Pancreas (tissue), 10 donors: ENCODE data around the gene UGT1A9. TPM values are rescaled to one million over a fixed set of nuclear protein-coding genes. Genes with fewer than 3 reads are reported as not detected.
A peak's percentile ranks its signal among the peaks of the same experiment; 100 is the strongest.

ENCODE experiments used
- ATAC-seq, 4 donors: fragments of 200-7000 bp; cut with Tn5 transposase; one replicate each; pipeline versions ENCODE4 v1.8.0 to v1.9.1; 2020; ENCODE audit warnings: mild to moderate bottlenecking in 4 of 4, moderate library complexity in 4 of 4
- DNase-seq, 6 donors: peaks; one replicate each; pipeline ENCODE4 v3.0.0-alpha.2; 2020
- FAIRE-seq: peaks from 2 replicates; lab custom pipeline; 2012; peaks lifted over from hg19 to GRCh38; lab: Jason Lieb, UNC
- H3K27ac ChIP-seq, 4 donors: fragments of 200-600 bp; sonication (generic); 1 replicate in 3 of 4; 2 replicates in 1 of 4; pipeline versions ENCODE4 v1.5.0 to v1.8.0; 2020
- H3K27me3 ChIP-seq, 4 donors: fragments of 200-600 bp; one replicate each; pipeline ENCODE4 v1.8.0; 2021
- H3K36me3 ChIP-seq, 3 donors: fragments of 200-600 bp; sonication (generic) in 1 of 3; one replicate each; pipeline versions ENCODE4 v1.5.0 to v1.8.0; 2020 to 2021
- H3K4me1 ChIP-seq, 3 donors: fragments of 200-600 bp; one replicate each; pipeline ENCODE4 v1.8.0; 2021
- H3K4me3 ChIP-seq, 4 donors: fragments of 200-600 bp; sonication (generic) in 2 of 4; one replicate each; pipeline versions ENCODE4 v1.5.0 to v1.8.0; 2020 to 2021
- H3K9me3 ChIP-seq, 4 donors: fragments of 200-600 bp; one replicate each; pipeline ENCODE4 v1.8.0; 2021
- CTCF ChIP-seq, 4 donors: fragments of 200-600 bp; sonication (generic) in 3 of 4; IDR thresholded peaks; one replicate each; pipeline versions ENCODE4 v1.5.0 to v1.8.0; 2021; ENCODE audit warnings: antibody characterized with exemption in 4 of 4
- WGBS, 2 donors: extraction: QIAGEN DNeasy Blood & Tissue Kit; methylation state at CpG; one replicate each; pipeline ENCODE4 v1.1.7; 2013; 5-methylcytosine and 5-hydroxymethylcytosine counted together
- intact Hi-C, 3 donors: fragments of 100-400 bp; cut with DNase I; formaldehyde crosslinking; loops; one replicate each; pipeline versions ENCODE4 v1.11.1 to v1.14.2; 2022
- polyA plus RNA-seq, 2 donors: library from polyadenylated mRNA; stranded (reverse); fragments of 200-250 nt; gene quantifications; one replicate each; pipeline ENCODE4 v1.2.3, GENCODE V29; 2013
- total RNA-seq, 6 donors: library from RNA; stranded (reverse); fragmentation: NEBNext Ultra II Directional in 4 of 6; extraction: Animal tissue kit (Norgen Biotek cat#: 25700) in 4 of 6; gene quantifications; one replicate each; pipeline versions ENCODE4 v1.2.1 to v1.2.4, GENCODE V29; 2021 to 2023
- donor health status: healthy with polysubstance abuse.
- donor health status: DM: no; HTN: no; CAD: no; lungs with moderate emphysema.
- donor health status: DM: no; HTN: no; CAD: no.
- donor health status: control.
- donor health status: control.
- donor health status: Bipolar disorder and iron deficiency.
- donor health status: DM: yes; HTN: yes; CAD: no.
- donor health status: DM: no; HTN: no; CAD: no.
- donor health status: DM: no; HTN: no; CAD: no.
- donor health status: DM: yes; HTN: yes; CAD: no.

Gene UGT1A9
- total and polyA plus RNA-seq, 8 donors: 0.09 TPM; not detected in 7

DNA sequence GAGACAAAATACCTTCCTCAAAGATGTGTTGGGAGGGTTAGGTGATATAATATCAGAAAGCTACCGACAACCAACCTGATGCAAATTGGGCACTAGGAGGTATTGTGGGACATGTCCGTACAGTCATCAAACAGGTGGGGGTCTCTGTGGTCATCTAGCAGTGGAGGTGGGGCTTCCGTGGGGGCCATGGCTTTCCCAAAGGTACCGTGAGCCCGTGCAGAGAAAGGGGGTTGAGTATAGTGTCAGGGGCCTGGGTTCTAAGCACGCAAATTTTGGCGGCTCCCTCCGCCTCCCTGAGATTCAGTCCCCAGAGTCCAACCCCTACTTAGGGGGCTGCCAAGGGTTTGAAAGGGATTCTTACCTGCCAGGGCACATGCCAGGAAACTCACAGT is 150.0 kb downstream of the UGT1A9 start:
- Histone ChIP-seq H3K4me3 (no peak overlapping the region), H3K36me3 (no peaks in the 10 kb centered on the region), H3K9me3 (no peaks in the 10 kb centered on the region), H3K27ac (no peak overlapping the region), H3K4me1 (no peaks in the 10 kb centered on the region), H3K27me3 (no peaks in the 10 kb centered on the region)
- intact Hi-C loops: no loop called here
- WGBS, 2 donors: 73 to 88% methylated on average over 8 of the region's 8 CpGs
- FAIRE-seq: no peak
- TF ChIP-seq CTCF (IDR thresholded peaks at IDR 0.05): no peak
- peak in 1 of 6 donors; percentile 8 for DNase-seq
- no peak for ATAC-seq

DNA sequence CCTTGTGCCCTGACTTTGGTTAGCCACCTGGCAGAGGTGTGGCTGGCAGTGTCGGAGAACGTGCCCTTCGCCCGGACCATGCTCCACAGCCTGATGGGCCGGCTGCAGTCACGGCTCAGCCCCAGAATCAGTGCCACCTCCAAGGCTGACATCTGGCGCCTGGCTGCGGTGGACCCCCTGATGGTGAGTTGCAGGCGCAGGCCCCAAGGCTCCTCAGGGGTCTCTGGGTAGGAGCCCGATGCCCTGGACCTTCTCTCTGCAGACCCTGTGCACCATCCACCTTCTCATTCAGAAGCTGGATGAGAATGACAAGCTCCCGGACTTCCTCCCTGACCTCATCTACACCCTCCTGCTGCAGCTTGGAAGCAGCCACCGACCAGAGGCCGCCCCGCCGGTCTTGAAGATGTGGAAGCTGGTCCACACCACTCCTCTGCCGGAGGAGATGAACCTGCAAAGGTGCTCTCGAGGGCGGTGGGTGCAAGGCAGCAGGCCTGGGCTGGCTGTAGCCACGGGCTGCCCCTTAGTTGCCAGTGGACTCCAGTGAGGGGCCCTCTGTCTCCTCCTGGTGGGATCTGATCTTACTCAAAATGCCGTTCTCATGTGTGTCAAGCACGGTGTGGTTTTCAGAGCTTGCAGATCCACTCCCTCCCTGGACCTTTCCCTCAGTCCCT is 150.5 kb downstream of the UGT1A9 start:
- WGBS, 2 donors: 72 to 89% methylated on average over 21 of the region's 21 CpGs
- H3K36me3 ChIP-seq: no peaks in the 10 kb centered on the region
- DNase-seq (peak in 2 of 6 donors; percentile 7 to 38), ATAC-seq (no peak), FAIRE-seq (no peak)
- intact Hi-C loops: no loop called here
- H3K27me3 ChIP-seq: no peaks in the 10 kb centered on the region
- TF ChIP-seq CTCF (IDR thresholded peaks at IDR 0.05): no peak
- no peaks in the 10 kb centered on the region for H3K4me1 ChIP-seq
- no peak overlapping the region for H3K27ac ChIP-seq
- H3K4me3 ChIP-seq: no peak overlapping the region
- no peaks in the 10 kb centered on the region for H3K9me3 ChIP-seq

Other genes with a start within 250 kb of the UGT1A9 start
- gene USP40, start 105.1 kb upstream of the UGT1A9 start, total RNA-seq: 10 to 100 TPM; 17.2 to 33.3 (median 22.1) TPM
- 10 to 100 TPM; 34.5 to 34.7 TPM for gene USP40, start 105.1 kb upstream of the UGT1A9 start, polyA plus RNA-seq
- under 1 TPM in 1 of 6 donors, not detected in 5; 0.12 TPM for gene UGT1A8, start 54.3 kb upstream of the UGT1A9 start, total RNA-seq
- gene UGT1A8, start 54.3 kb upstream of the UGT1A9 start, polyA plus RNA-seq: not detected
- under 1 TPM in 1 of 6 donors, not detected in 5; 0.09 TPM for gene UGT1A10, start 35.5 kb upstream of the UGT1A9 start, total RNA-seq
- gene UGT1A10, start 35.5 kb upstream of the UGT1A9 start, polyA plus RNA-seq: not detected
- gene UGT1A7, start 10.0 kb downstream of the UGT1A9 start, total RNA-seq: not detected
- not detected for gene UGT1A7, start 10.0 kb downstream of the UGT1A9 start, polyA plus RNA-seq
- under 1 TPM in 1 of 6 donors, not detected in 5; 0.69 TPM for gene UGT1A6, start 21.0 kb downstream of the UGT1A9 start, total RNA-seq
- gene UGT1A6, start 21.0 kb downstream of the UGT1A9 start, polyA plus RNA-seq: under 1 TPM in 1 of 2 donors, not detected in 1; 0.05 TPM
- gene UGT1A5, start 41.0 kb downstream of the UGT1A9 start, total RNA-seq: not detected
- not detected for gene UGT1A5, start 41.0 kb downstream of the UGT1A9 start, polyA plus RNA-seq
- under 1 TPM in 1 of 6 donors, not detected in 5; 0.19 TPM for gene UGT1A4, start 46.8 kb downstream of the UGT1A9 start, total RNA-seq
- not detected for gene UGT1A4, start 46.8 kb downstream of the UGT1A9 start, polyA plus RNA-seq
- gene UGT1A3, start 57.1 kb downstream of the UGT1A9 start, total RNA-seq: not detected
- gene UGT1A3, start 57.1 kb downstream of the UGT1A9 start, polyA plus RNA-seq: not detected
- gene UGT1A1, start 88.4 kb downstream of the UGT1A9 start, total RNA-seq: under 1 TPM in 1 of 6 donors, not detected in 5; 0.28 TPM
- gene UGT1A1, start 88.4 kb downstream of the UGT1A9 start, polyA plus RNA-seq: not detected
- not detected for gene MROH2A, start 106.4 kb downstream of the UGT1A9 start, total RNA-seq
- not detected for gene MROH2A, start 106.4 kb downstream of the UGT1A9 start, polyA plus RNA-seq
- 1 to 10 TPM in 1 of 6 donors, under 1 TPM in 2, not detected in 3; 0.47 to 1.2 (median 0.58) TPM for gene HJURP, start 182.6 kb downstream of the UGT1A9 start, total RNA-seq
- gene HJURP, start 182.6 kb downstream of the UGT1A9 start, polyA plus RNA-seq: under 1 TPM; 0.16 to 0.34 TPM
- under 1 TPM in 5 of 6 donors, not detected in 1; 0.09 to 1.00 (median 0.32) TPM for gene TRPM8, start 245.5 kb downstream of the UGT1A9 start, total RNA-seq
- under 1 TPM; 0.08 to 0.23 TPM for gene TRPM8, start 245.5 kb downstream of the UGT1A9 start, polyA plus RNA-seq